Osteoblast (primary cell): ENCODE results near the gene PLVAP. TPM values are rescaled to one million over a fixed set of nuclear protein-coding genes. Genes with fewer than 3 reads are reported as not detected.

ENCODE experiments used
- DNase-seq: peaks from one replicate; pipeline ENCODE4 v3.0.0; 2011; ENCODE audit warnings: low spot score, mixed read lengths; ENCODE audit not compliant: insufficient read length; ENCODE audit errors: missing footprints
- H2AFZ ChIP-seq: 2 replicates; pipeline ENCODE4 v1.6.0; 2011; ENCODE audit warnings: mild to moderate bottlenecking, low read length
- H3K27ac ChIP-seq: 2 replicates; pipeline ENCODE4 v1.5.1; 2011; ENCODE audit warnings: mild to moderate bottlenecking, low read depth, low read length, moderate library complexity
- H3K27me3 ChIP-seq: 2 replicates; pipeline ENCODE4 v1.6.0; 2012; ENCODE audit warnings: mild to moderate bottlenecking, control low read depth, inconsistent platforms, low read length, moderate library complexity; ENCODE audit not compliant: insufficient read depth
- H3K36me3 ChIP-seq: 2 replicates; pipeline ENCODE4 v1.5.1; 2011; ENCODE audit warnings: mild to moderate bottlenecking, low read length, control low read depth, moderate library complexity; ENCODE audit not compliant: insufficient read depth
- H3K4me1 ChIP-seq: 2 replicates; pipeline ENCODE4 v1.5.1; 2011; ENCODE audit warnings: mild to moderate bottlenecking, low read length, control low read depth, moderate library complexity; ENCODE audit not compliant: insufficient read depth
- H3K4me2 ChIP-seq: 2 replicates; pipeline ENCODE4 v1.6.0; 2011; ENCODE audit warnings: mild to moderate bottlenecking, low read length; ENCODE audit not compliant: insufficient read depth
- H3K4me3 ChIP-seq: fragments of 200-600 bp; sonication (generic); 3 replicates; pipeline ENCODE4 v1.5.1; 2012; ENCODE audit warnings: mild to moderate bottlenecking, low read length, inconsistent platforms; ENCODE audit not compliant: insufficient read depth
- H3K79me2 ChIP-seq: 2 replicates; pipeline ENCODE4 v1.6.0; 2012; ENCODE audit warnings: mild to moderate bottlenecking, low read length, control low read depth, inconsistent platforms; ENCODE audit not compliant: insufficient read depth
- H3K9me3 ChIP-seq: 2 replicates; pipeline ENCODE4 v1.5.1; 2011; ENCODE audit warnings: low read depth, low read length, control low read depth
- H4K20me1 ChIP-seq: 2 replicates; pipeline ENCODE4 v1.6.0; 2012; ENCODE audit warnings: mild to moderate bottlenecking, low read length, control low read depth; ENCODE audit not compliant: insufficient read depth
- total RNA-seq: library from RNA; depleted of rRNA; stranded (reverse); fragments of >200 nt; gene quantifications from 2 replicates; pipeline ENCODE4 v1.2.3, GENCODE V29; 2012
- TF ChIP-seq, protein P1 (sequence below): IDR thresholded peaks from 2 replicates; pipeline ENCODE4 v1.5.1; 2011; ENCODE audit warnings: mild to moderate bottlenecking, low read depth, low read length, moderate library complexity; ENCODE audit errors: extremely low read depth

The PLVAP gene
- total RNA-seq, 1 donor = not detected

DNA sequence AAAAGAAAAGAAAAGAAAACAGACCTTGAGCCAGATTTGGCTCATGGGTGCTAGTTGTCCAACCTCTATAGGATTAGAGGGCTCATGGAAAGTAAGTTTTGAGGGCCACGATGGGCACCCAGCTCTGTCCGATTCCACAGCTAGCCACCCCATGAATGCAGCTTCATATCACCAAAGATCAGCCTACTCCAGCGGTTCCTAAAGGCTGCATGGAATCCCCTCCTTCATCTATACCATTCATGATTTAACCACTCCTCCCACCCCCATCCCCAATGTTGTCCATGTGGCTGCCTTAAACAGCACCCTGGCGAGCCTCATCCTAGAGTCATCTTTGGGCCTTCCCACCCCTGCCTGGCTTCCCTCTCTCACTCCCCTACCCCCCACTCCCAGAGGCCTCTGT, 44.8 kb upstream of the PLVAP start:
- H3K4me1 ChIP-seq = peaks cover 11% of the 10 kb centered on the region
- no peaks in the 10 kb centered on the region for H3K9me3 ChIP-seq
- no peaks in the 10 kb centered on the region for H3K36me3 ChIP-seq
- no peak overlapping the region for H3K4me3 ChIP-seq
- no peaks in the 10 kb centered on the region for H4K20me1 ChIP-seq
- no peak overlapping the region for H2AFZ ChIP-seq
- TF ChIP-seq, protein P1, sequence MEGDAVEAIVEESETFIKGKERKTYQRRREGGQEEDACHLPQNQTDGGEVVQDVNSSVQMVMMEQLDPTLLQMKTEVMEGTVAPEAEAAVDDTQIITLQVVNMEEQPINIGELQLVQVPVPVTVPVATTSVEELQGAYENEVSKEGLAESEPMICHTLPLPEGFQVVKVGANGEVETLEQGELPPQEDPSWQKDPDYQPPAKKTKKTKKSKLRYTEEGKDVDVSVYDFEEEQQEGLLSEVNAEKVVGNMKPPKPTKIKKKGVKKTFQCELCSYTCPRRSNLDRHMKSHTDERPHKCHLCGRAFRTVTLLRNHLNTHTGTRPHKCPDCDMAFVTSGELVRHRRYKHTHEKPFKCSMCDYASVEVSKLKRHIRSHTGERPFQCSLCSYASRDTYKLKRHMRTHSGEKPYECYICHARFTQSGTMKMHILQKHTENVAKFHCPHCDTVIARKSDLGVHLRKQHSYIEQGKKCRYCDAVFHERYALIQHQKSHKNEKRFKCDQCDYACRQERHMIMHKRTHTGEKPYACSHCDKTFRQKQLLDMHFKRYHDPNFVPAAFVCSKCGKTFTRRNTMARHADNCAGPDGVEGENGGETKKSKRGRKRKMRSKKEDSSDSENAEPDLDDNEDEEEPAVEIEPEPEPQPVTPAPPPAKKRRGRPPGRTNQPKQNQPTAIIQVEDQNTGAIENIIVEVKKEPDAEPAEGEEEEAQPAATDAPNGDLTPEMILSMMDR = no peak
- no peaks in the 10 kb centered on the region for H3K27me3 ChIP-seq
- peak; percentile 54 for DNase-seq
- peaks cover 3% of the 10 kb centered on the region for H3K79me2 ChIP-seq
- no peak overlapping the region for H3K4me2 ChIP-seq
- H3K27ac ChIP-seq = no peak overlapping the region

DNA sequence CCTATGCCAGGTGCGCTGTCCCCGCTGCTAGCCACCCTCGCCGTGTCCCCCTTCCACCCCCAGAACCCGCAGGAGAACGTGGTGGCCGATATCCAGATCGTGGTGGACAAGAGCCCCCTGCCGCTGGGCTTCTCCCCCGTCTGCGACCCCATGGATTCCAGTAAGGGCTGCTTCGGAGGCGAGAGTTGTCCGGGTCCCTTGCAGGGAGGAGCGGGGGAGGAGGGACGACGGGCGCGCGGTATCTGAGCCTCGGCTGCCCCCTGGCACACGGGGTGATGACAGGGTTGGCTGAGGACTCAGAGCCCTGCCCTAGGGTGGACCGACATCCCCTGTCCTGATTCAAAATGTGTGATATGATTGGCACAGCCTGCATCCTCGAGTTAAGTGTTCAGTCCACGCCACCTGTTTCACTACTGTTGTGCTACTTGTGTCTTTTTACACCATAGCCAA, 43.4 kb upstream of the PLVAP start:
- peak overlapping the region; percentile 5 for H3K27ac ChIP-seq
- H3K4me3 ChIP-seq = peak overlapping the region; percentile 79
- H3K4me1 ChIP-seq = peaks cover 11% of the 10 kb centered on the region
- H3K4me2 ChIP-seq = peak overlapping the region; percentile 76
- H3K79me2 ChIP-seq = peaks cover 3% of the 10 kb centered on the region
- H3K36me3 ChIP-seq = no peaks in the 10 kb centered on the region
- TF ChIP-seq, protein P1 = peak; percentile 22
- DNase-seq = peak; percentile 83
- H2AFZ ChIP-seq = peak overlapping the region; percentile 91
- H3K27me3 ChIP-seq = no peaks in the 10 kb centered on the region
- no peaks in the 10 kb centered on the region for H4K20me1 ChIP-seq
- no peaks in the 10 kb centered on the region for H3K9me3 ChIP-seq

DNA sequence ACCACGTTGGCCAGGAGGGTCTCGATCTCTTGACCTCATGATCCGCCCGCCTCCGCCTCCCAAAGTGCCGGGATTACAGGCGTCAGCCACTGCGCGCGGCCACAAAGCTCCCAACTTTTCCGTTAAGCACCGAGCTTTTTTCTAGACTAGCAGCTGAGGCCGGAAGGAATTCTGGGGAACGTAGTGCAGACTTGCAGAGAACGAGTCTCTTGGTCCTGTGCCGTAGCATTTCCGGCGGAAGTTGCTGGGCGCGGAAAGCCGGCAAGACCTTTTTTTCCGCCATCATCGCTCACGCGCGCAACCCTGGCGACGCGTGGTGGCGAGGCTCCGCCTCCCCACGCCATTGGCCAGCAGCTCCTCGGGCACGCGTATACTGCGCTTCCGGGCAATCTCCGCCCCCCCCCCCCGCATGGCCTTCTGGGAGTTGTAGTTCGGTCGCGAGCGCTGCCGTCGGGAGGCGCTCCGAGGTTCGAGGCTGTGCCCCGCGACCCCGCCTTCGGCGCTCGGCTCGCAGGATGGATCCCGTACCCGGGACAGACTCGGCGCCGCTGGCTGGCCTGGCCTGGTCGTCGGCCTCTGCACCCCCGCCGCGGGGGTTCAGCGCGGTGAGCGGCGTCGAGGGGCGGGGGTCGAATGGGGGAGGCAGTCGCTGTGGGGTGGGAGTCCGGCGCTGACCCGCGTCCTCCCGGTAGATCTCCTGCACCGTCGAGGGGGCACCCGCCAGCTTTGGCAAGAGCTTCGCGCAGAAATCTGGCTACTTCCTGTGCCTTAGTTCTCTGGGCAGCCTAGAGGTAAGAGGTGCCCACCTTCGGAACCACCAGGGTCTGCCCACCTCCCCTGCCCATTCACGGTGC, 42.7 kb upstream of the PLVAP start, which contains the start of gene MVB12A:
TSS of gene MVB12A (plus strand) at position 427 of the 854 bp plus-strand sequence. CDS start at position 516, 89 bp downstream.
- Histone ChIP-seq H3K27me3 (no peaks in the 10 kb centered on the region), H4K20me1 (no peaks in the 10 kb centered on the region), H3K4me2 (peak within 1 kb of the TSS; percentile 76), H3K4me1 (peaks cover 11% of the 10 kb centered on the region), H3K79me2 (peaks cover 3% of the 10 kb centered on the region), H2AFZ (peak within 1 kb of the TSS; percentile 91), H3K9me3 (no peaks in the 10 kb centered on the region), H3K27ac (peak within 1 kb of the TSS; percentile 57), H3K4me3 (peak within 1 kb of the TSS; percentile 79), H3K36me3 (no peaks in the 10 kb centered on the region)
- TF ChIP-seq, protein P1 = no peak
- DNase-seq = peak; percentile 99

DNA sequence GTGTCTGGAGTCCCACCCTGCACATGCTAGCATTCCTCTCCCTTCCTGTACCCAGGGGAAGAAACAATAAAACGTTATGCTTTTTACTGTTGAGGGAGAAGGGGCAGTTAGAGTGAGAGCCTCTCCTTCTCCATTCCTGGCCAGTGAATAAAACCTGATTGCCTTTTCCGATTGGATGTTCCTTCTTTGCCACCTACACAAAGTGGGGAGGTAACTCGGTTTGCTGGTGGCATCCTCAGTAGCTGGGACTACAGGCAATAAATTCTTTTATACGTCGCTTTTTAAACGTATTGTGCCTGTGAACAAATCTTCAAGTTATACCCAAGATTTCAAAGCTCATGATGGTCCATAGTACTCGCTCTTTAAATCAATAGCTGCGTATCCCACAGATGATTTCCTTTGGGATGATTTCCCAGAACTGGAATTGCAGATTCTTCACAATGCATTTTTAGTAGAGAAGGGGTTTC, 42.0 kb upstream of the PLVAP start:
- DNase-seq = peak; percentile 57

More for the DNA sequence above, 42.0 kb upstream of the PLVAP start:
- H3K36me3 ChIP-seq = no peaks in the 10 kb centered on the region
- H3K79me2 ChIP-seq = peaks cover 3% of the 10 kb centered on the region
- H2AFZ ChIP-seq = peak overlapping the region; percentile 43
- no peaks in the 10 kb centered on the region for H4K20me1 ChIP-seq
- H3K27ac ChIP-seq = peak overlapping the region; percentile 57
- peak overlapping the region; percentile 73 for H3K4me2 ChIP-seq
- H3K4me3 ChIP-seq = peak overlapping the region; percentile 79
- no peaks in the 10 kb centered on the region for H3K9me3 ChIP-seq
- H3K27me3 ChIP-seq = no peaks in the 10 kb centered on the region
- peaks cover 11% of the 10 kb centered on the region for H3K4me1 ChIP-seq
- TF ChIP-seq, protein P1 = no peak
